Measurements from ENCODE around the gene MADCAM1.

The MADCAM1 gene

GRCh38 chr19:475360-475759 lies 20.9 kb upstream of the MADCAM1 start:
- TF ChIP-seq GATA3 (IDR thresholded peaks at IDR 0.05; ENCODE audit: low read depth, low read length), result no peak
- no peak for TF ChIP-seq GATA2 (IDR thresholded peaks at IDR 0.05; ENCODE audit: low read depth, low read length)

GRCh38 chr19:478236-478903 lies 17.9 kb upstream of the MADCAM1 start:
- TF ChIP-seq GATA2 (IDR thresholded peaks at IDR 0.05; ENCODE audit: low read depth, low read length), result no peak
- no peak for TF ChIP-seq GATA3 (IDR thresholded peaks at IDR 0.05; ENCODE audit: low read depth, low read length)

- no peak for TF ChIP-seq GATA3 (IDR thresholded peaks at IDR 0.05; ENCODE audit: low read depth, low read length)
Measured at GRCh38 chr19:478976-479375, 17.3 kb upstream of the MADCAM1 start.

GRCh38 chr19:480016-480855 lies 16.1 kb upstream of the MADCAM1 start:
- TF ChIP-seq GATA2 (IDR thresholded peaks at IDR 0.05; ENCODE audit: low read depth, low read length) (no peak), GATA3 (IDR thresholded peaks at IDR 0.05; ENCODE audit: low read depth, low read length) (no peak)

- TF ChIP-seq GATA2 (IDR thresholded peaks at IDR 0.05; ENCODE audit: low read depth, low read length) (no peak), GATA3 (IDR thresholded peaks at IDR 0.05; ENCODE audit: low read depth, low read length) (no peak)
Measured at GRCh38 chr19:482186-483041, 13.9 kb upstream of the MADCAM1 start.

- TF ChIP-seq GATA3 (IDR thresholded peaks at IDR 0.05; ENCODE audit: low read depth, low read length), result no peak
- TF ChIP-seq GATA2 (IDR thresholded peaks at IDR 0.05; ENCODE audit: low read depth, low read length), result no peak
Measured at GRCh38 chr19:483332-484072, 12.8 kb upstream of the MADCAM1 start.

GRCh38 chr19:484494-484893 lies 11.8 kb upstream of the MADCAM1 start:
- no peak for TF ChIP-seq GATA3 (IDR thresholded peaks at IDR 0.05; ENCODE audit: low read depth, low read length)
- no peak for TF ChIP-seq GATA2 (IDR thresholded peaks at IDR 0.05; ENCODE audit: low read depth, low read length)

- no peak for TF ChIP-seq GATA2 (IDR thresholded peaks at IDR 0.05; ENCODE audit: low read depth, low read length)
- no peak for TF ChIP-seq GATA3 (IDR thresholded peaks at IDR 0.05; ENCODE audit: low read depth, low read length)
Measured at GRCh38 chr19:485077-485476, 11.2 kb upstream of the MADCAM1 start.

- TF ChIP-seq GATA3 (IDR thresholded peaks at IDR 0.05; ENCODE audit: low read depth, low read length), result no peak
Measured at GRCh38 chr19:485583-486236, 10.6 kb upstream of the MADCAM1 start.

GRCh38 chr19:488505-489417 lies 7.5 kb upstream of the MADCAM1 start:
- no peak for TF ChIP-seq GATA3 (IDR thresholded peaks at IDR 0.05; ENCODE audit: low read depth, low read length)
- no peak for TF ChIP-seq GATA2 (IDR thresholded peaks at IDR 0.05; ENCODE audit: low read depth, low read length)

GRCh38 chr19:489418-490196 lies 6.7 kb upstream of the MADCAM1 start:
- TF ChIP-seq GATA3 (IDR thresholded peaks at IDR 0.05; ENCODE audit: low read depth, low read length), result no peak
